Kidney (tissue), 14 donors: ENCODE results near the gene PRDM15. TPM values are rescaled to one million over a fixed set of nuclear protein-coding genes. Genes with fewer than 3 reads are reported as not detected.

Experiments
- DNase-seq, 5 donors: peaks; one replicate each; pipeline ENCODE4 v3.0.0-alpha.2; 2013 to 2020
- FAIRE-seq: peaks from 2 replicates; lab custom pipeline; 2012; peaks lifted over from hg19 to GRCh38; lab: Jason Lieb, UNC
- H3K27ac ChIP-seq, 2 donors: one replicate each; pipeline ENCODE4 v1.7.0; 2013; ENCODE audit warnings: low read depth in 2 of 2, low read length in 2 of 2, inconsistent platforms in 1 of 2
- H3K27me3 ChIP-seq: one replicate; pipeline ENCODE4 v1.7.1; 2013; ENCODE audit warnings: low read length, inconsistent platforms; ENCODE audit not compliant: control insufficient read depth, insufficient read depth
- H3K36me3 ChIP-seq, 3 donors: one replicate each; pipeline versions ENCODE4 v1.7.0 to v1.7.1; 2013; ENCODE audit warnings: low read length in 3 of 3, control low read depth in 1 of 3, inconsistent platforms in 1 of 3; ENCODE audit not compliant: insufficient read depth in 3 of 3, control insufficient read depth in 2 of 3
- H3K4me1 ChIP-seq, 3 donors: one replicate each; pipeline versions ENCODE4 v1.7.0 to v1.7.1; 2013; ENCODE audit warnings: low read length in 3 of 3, inconsistent platforms in 1 of 3, low read depth in 1 of 3; ENCODE audit not compliant: control insufficient read depth in 2 of 3, insufficient read depth in 2 of 3
- H3K4me3 ChIP-seq, 3 donors: one replicate each; pipeline versions ENCODE4 v1.7.0 to v1.8.1; 2013; ENCODE audit warnings: low read length in 3 of 3, control low read depth in 1 of 3, inconsistent platforms in 1 of 3
- H3K9ac ChIP-seq, 3 donors: one replicate each; pipeline versions ENCODE4 v1.7.0 to v1.7.1; 2013; ENCODE audit warnings: low read length in 3 of 3, control low read depth in 1 of 3, inconsistent platforms in 1 of 3
- H3K9me3 ChIP-seq, 3 donors: one replicate each; pipeline versions ENCODE4 v1.7.0 to v1.7.1; 2013; ENCODE audit warnings: low read length in 3 of 3, control low read depth in 1 of 3, inconsistent platforms in 1 of 3; ENCODE audit not compliant: control insufficient read depth in 2 of 3, insufficient read depth in 1 of 3
- CTCF ChIP-seq: IDR thresholded peaks from 3 replicates; pipeline ENCODE4 v1.5.1; 2012; ENCODE audit warnings: mild to moderate bottlenecking, moderate library complexity, borderline replicate concordance; ENCODE audit not compliant: insufficient read depth; ENCODE audit errors: extremely low read depth
- intact Hi-C: fragments of 100-400 bp; cut with DNase I; formaldehyde crosslinking; loops from one replicate; pipeline ENCODE4 v1.11.1; 2022
- polyA plus RNA-seq: library from polyadenylated mRNA; stranded (reverse); fragments of 350-450 nt; fragmentation: Illumina TruSeq; extraction: RNeasy Lipid Tissue Mini Kit (QIAGEN cat#74804); gene quantifications from one replicate; pipeline ENCODE4 v1.2.3, GENCODE V29; 2014; ENCODE audit warnings: low read depth, low replicate concordance; ENCODE audit not compliant: insufficient read depth
- total RNA-seq: library from RNA; stranded (reverse); fragmentation: NEBNext Ultra II Directional; extraction: Animal tissue kit (Norgen Biotek cat#: 25700); gene quantifications from one replicate; pipeline ENCODE4 v1.2.1, GENCODE V29; 2021
- donor health status: control.
- donor health status: control.
- donor health status: control.
- donor health status: control.
- donor health status: control.
- donor health status: DM: yes; HTN: yes; CAD: no.
- donor health status: Normal renal cell carcinoma (clear cell type).

The PRDM15 gene
- total and polyA plus RNA-seq, 2 donors from 2014 or later: 1.3 to 8.4 TPM

GRCh38 chr21:41836166-41837015, 42.8 kb downstream of the PRDM15 start:
- Histone ChIP-seq H3K36me3 (peaks cover 0 to 7% (median 0%) of the 10 kb centered on the region in 3 donors), H3K27ac (no peak overlapping the region), H3K4me1 (no peaks in the 10 kb centered on the region), H3K9ac (no peak overlapping the region), H3K27me3 (no peaks in the 10 kb centered on the region), H3K9me3 (peaks cover 0 to 5% (median 0%) of the 10 kb centered on the region in 3 donors), H3K4me3 (no peak overlapping the region)
- TF ChIP-seq CTCF: no peak
- DNase-seq (peak in 1 of 5 donors; percentile 17), FAIRE-seq (no peak)
- intact Hi-C loops: no loop called here

DNA sequence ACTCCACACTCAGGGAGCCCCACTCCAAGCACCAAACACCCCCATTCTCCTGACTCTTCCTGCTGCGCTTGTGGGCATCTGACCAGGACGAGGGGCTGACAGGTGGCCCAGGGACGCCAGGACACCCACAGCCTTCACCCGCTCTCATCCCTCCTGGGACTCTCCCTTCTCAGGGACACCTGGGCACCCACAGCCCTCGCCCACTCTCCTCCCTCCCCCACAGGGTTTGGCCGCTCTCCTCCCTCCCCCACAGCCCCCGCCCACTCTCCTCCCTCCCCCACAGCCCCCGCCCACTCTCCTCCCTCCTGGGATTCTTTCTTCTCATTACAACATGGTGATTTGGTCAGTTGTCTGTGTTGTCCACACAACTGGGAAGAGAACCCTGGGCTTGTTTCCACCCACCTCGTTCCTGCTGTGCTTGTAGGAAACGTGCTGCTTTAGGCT, 43.4 kb downstream of the PRDM15 start:
- TF ChIP-seq CTCF: no peak
- H3K36me3 ChIP-seq: peaks cover 0 to 7% (median 0%) of the 10 kb centered on the region in 3 donors
- intact Hi-C loops: no loop called here
- no peaks in the 10 kb centered on the region for H3K9me3 ChIP-seq
- FAIRE-seq: no peak
- H3K4me1 ChIP-seq: no peaks in the 10 kb centered on the region
- no peak overlapping the region for H3K4me3 ChIP-seq
- no peaks in the 10 kb centered on the region for H3K27me3 ChIP-seq
- H3K27ac ChIP-seq: no peak overlapping the region
- DNase-seq: peak in 2 of 5 donors; percentile 10 to 21
- H3K9ac ChIP-seq: no peak overlapping the region

GRCh38 chr21:41834926-41835663, 44.0 kb downstream of the PRDM15 start:
- Histone ChIP-seq H3K9ac (no peak overlapping the region), H3K4me1 (no peaks in the 10 kb centered on the region), H3K27me3 (no peaks in the 10 kb centered on the region), H3K36me3 (peaks cover 0 to 7% (median 0%) of the 10 kb centered on the region in 3 donors), H3K27ac (no peak overlapping the region), H3K9me3 (no peaks in the 10 kb centered on the region), H3K4me3 (no peak overlapping the region)
- intact Hi-C loops: no loop called here
- FAIRE-seq (no peak), DNase-seq (no peak)
- TF ChIP-seq CTCF: no peak
